Neural cell (in vitro differentiated cells): ENCODE measurements around the gene LIF.

Experiments used
- POLR2AphosphoS5 ChIP-seq: IDR thresholded peaks from 2 replicates; pipeline ENCODE4 v1.6.1; 2012
- RAD21 ChIP-seq: fragments of 450-650 bp; conservative IDR thresholded peaks from 2 replicates; pipeline ENCODE4 v1.6.1; 2014; ENCODE audit warnings: antibody characterized with exemption, mild to moderate bottlenecking, moderate library complexity
- SMC3 ChIP-seq: fragments of 450-650 bp; conservative IDR thresholded peaks from 2 replicates; pipeline ENCODE4 v1.6.1; 2014; ENCODE audit warnings: antibody characterized with exemption, mild to moderate bottlenecking, moderate library complexity; ENCODE audit not compliant: poor library complexity
- TF ChIP-seq, protein P1 (sequence below): fragments of 450-650 bp; IDR thresholded peaks from 2 replicates; pipeline ENCODE4 v1.5.1; 2014; ENCODE audit warnings: antibody characterized with exemption, mild to moderate bottlenecking, moderate library complexity; ENCODE audit not compliant: poor library complexity, severe bottlenecking
- TF ChIP-seq, protein P2 (sequence below): IDR thresholded peaks from 2 replicates; pipeline ENCODE4 v1.6.1; 2012; ENCODE audit warnings: borderline replicate concordance

DNA sequence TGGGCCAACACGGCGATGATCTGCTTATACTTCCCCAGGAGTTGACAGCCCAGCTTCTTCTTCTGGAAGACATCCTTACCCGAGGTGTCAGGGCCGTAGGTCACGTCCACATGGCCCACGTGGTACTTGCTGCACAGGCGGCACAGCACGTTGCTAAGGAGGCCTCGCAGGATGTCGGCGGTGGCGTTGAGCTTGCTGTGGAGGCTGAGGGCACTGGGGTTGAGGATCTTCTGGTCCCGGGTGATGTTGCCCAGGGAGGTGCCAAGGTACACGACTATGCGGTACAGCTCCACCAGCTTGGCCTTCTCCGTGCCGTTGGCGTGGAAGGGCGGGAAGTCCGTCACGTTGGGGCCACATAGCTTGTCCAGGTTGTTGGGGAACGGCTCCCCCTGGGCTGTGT lies 2.9 kb downstream of the LIF start:
- TF ChIP-seq, protein P1, sequence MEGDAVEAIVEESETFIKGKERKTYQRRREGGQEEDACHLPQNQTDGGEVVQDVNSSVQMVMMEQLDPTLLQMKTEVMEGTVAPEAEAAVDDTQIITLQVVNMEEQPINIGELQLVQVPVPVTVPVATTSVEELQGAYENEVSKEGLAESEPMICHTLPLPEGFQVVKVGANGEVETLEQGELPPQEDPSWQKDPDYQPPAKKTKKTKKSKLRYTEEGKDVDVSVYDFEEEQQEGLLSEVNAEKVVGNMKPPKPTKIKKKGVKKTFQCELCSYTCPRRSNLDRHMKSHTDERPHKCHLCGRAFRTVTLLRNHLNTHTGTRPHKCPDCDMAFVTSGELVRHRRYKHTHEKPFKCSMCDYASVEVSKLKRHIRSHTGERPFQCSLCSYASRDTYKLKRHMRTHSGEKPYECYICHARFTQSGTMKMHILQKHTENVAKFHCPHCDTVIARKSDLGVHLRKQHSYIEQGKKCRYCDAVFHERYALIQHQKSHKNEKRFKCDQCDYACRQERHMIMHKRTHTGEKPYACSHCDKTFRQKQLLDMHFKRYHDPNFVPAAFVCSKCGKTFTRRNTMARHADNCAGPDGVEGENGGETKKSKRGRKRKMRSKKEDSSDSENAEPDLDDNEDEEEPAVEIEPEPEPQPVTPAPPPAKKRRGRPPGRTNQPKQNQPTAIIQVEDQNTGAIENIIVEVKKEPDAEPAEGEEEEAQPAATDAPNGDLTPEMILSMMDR: no peak
- TF ChIP-seq RAD21 (no peak), SMC3 (no peak), POLR2AphosphoS5 (no peak)
- TF ChIP-seq, protein P2, sequence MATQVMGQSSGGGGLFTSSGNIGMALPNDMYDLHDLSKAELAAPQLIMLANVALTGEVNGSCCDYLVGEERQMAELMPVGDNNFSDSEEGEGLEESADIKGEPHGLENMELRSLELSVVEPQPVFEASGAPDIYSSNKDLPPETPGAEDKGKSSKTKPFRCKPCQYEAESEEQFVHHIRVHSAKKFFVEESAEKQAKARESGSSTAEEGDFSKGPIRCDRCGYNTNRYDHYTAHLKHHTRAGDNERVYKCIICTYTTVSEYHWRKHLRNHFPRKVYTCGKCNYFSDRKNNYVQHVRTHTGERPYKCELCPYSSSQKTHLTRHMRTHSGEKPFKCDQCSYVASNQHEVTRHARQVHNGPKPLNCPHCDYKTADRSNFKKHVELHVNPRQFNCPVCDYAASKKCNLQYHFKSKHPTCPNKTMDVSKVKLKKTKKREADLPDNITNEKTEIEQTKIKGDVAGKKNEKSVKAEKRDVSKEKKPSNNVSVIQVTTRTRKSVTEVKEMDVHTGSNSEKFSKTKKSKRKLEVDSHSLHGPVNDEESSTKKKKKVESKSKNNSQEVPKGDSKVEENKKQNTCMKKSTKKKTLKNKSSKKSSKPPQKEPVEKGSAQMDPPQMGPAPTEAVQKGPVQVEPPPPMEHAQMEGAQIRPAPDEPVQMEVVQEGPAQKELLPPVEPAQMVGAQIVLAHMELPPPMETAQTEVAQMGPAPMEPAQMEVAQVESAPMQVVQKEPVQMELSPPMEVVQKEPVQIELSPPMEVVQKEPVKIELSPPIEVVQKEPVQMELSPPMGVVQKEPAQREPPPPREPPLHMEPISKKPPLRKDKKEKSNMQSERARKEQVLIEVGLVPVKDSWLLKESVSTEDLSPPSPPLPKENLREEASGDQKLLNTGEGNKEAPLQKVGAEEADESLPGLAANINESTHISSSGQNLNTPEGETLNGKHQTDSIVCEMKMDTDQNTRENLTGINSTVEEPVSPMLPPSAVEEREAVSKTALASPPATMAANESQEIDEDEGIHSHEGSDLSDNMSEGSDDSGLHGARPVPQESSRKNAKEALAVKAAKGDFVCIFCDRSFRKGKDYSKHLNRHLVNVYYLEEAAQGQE: no peak
